ENCODE measurements around the gene P3R3URF.
A peak's percentile ranks its signal among the peaks of the same experiment; 100 is the strongest.

P3R3URF gene

DNA sequence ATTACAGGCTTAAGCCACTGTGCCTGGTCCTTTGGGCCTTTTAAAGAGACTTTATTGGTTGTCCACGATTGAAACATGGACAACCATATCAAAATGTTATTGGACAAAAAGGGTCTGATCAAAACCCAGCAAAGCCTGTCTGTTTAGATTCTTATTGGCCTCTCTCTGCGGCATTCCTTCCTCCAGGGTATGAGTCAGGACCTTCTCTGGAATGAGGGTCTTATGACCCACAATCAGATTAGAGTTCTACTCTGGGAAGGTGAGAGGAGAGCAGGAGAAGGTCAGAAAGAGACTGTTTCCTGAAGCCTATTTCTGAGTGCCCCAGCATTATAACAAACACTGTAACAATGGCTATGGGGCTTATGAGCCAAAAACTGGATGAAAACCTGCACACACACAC is 34.8 kb upstream of the P3R3URF start:
- no peak overlapping the region for H3K27ac ChIP-seq
- no peaks in the 10 kb centered on the region for H4K20me1 ChIP-seq
- H3K4me1 ChIP-seq, result peaks cover 0 to 12% (median 7%) of the 10 kb centered on the region in 10 experiments; a peak in 15 of 20 replicates
- H3K9ac ChIP-seq, result no peak overlapping the region
- H3K4me3 ChIP-seq, result no peak overlapping the region
- H3K9me3 ChIP-seq (replicated peaks in 1 of 11), result peaks cover 0 to 8% (median 0%) of the 10 kb centered on the region in 11 experiments; a peak in 3 of 22 replicates
- no peaks in the 10 kb centered on the region for H3K36me3 ChIP-seq
- H3K4me2 ChIP-seq, result no peak overlapping the region
- H3K27me3 ChIP-seq, result no peaks in the 10 kb centered on the region
- TF ChIP-seq Cebpa-rat (IDR thresholded peaks at IDR 0.05), result no peak

DNA sequence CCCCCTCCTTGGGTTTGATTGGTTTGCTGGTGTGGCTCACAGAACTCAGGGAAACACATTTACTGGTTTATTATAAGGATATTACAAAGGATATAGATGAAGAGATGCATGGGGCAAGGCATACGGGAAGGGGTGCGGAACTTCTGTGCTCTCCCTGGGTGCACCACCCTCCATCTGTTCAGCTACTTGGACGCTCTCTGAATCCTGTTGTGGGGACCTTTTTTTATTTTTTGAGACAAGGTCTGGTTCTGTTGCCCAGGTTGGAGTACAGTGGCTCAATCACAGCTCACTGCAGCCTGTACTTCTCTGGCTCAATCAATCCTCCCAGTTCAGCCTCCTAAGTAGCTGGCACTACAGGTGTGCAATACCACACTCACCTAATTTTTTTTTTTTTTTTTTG is 34.3 kb upstream of the P3R3URF start:
- no peaks in the 10 kb centered on the region for H3K27me3 ChIP-seq
- H3K9me3 ChIP-seq (replicated peaks in 1 of 11), result peaks cover 0 to 3% (median 0%) of the 10 kb centered on the region in 11 experiments; a peak in 3 of 22 replicates
- TF ChIP-seq Cebpa-rat (IDR thresholded peaks at IDR 0.05), result no peak
- H3K4me2 ChIP-seq, result no peak overlapping the region
- no peak overlapping the region for H3K4me3 ChIP-seq
- H3K27ac ChIP-seq, result no peak overlapping the region
- no peak overlapping the region for H3K9ac ChIP-seq
- H3K4me1 ChIP-seq, result peaks cover 0 to 15% (median 12%) of the 10 kb centered on the region in 10 experiments; a peak in 16 of 20 replicates
- no peaks in the 10 kb centered on the region for H4K20me1 ChIP-seq
- H3K36me3 ChIP-seq, result no peaks in the 10 kb centered on the region

DNA sequence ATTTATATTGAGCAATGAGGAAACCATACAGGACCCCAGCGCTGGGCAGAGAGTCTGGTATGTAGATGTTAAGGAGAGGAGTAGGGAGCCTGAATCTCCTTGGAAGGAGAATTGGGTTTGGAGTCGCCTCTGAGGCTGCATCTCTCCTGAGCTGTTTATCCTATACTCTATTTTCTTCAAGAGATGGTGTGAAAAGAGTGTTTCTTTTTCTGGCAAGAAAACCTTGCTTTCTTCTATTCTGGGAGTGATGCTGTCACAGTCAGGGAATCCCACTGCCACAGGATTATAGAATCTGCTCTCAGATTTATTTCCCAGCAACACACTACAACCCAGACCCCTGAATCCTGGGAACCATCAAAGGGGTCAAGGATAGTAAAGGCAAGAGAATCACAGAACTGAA is 30.1 kb upstream of the P3R3URF start:
- no peak overlapping the region for H3K27ac ChIP-seq
- H3K36me3 ChIP-seq, result no peaks in the 10 kb centered on the region
- H3K4me1 ChIP-seq, result peaks cover 25 to 45% (median 40%) of the 10 kb centered on the region in 10 experiments
- no peak overlapping the region for H3K9ac ChIP-seq
- H3K4me3 ChIP-seq, result no peak overlapping the region
- TF ChIP-seq Cebpa-rat (IDR thresholded peaks at IDR 0.05), result no peak
- peaks cover 0 to 18% (median 12%) of the 10 kb centered on the region in 11 experiments; a peak in 15 of 22 replicates for H3K27me3 ChIP-seq
- no peaks in the 10 kb centered on the region for H4K20me1 ChIP-seq
- H3K9me3 ChIP-seq (replicated peaks in 1 of 11), result no peaks in the 10 kb centered on the region
- H3K4me2 ChIP-seq, result 0 out of 22 replicates have a peak overlapping the region, but pooled peaks of 2 of the 11 experiments have one; percentile 33 to 37

GRCh38 chr1:46205791-46206190 is 29.5 kb upstream of the P3R3URF start:
- no peak overlapping the region for H3K4me3 ChIP-seq
- no peaks in the 10 kb centered on the region for H3K9me3 ChIP-seq (replicated peaks in 1 of 11)
- no peaks in the 10 kb centered on the region for H4K20me1 ChIP-seq
- H3K27me3 ChIP-seq, result peaks cover 0 to 18% (median 12%) of the 10 kb centered on the region in 11 experiments; a peak in 15 of 22 replicates
- no peak for TF ChIP-seq Cebpa-rat (IDR thresholded peaks at IDR 0.05)
- H3K4me2 ChIP-seq, result peak overlapping the region in 4 of 11 experiments; percentile 2 to 98 (median 28); a peak in 4 of 22 replicates
- H3K9ac ChIP-seq, result no peak overlapping the region
- no peak overlapping the region for H3K27ac ChIP-seq
- peaks cover 25 to 45% (median 40%) of the 10 kb centered on the region in 10 experiments for H3K4me1 ChIP-seq
- no peaks in the 10 kb centered on the region for H3K36me3 ChIP-seq

DNA sequence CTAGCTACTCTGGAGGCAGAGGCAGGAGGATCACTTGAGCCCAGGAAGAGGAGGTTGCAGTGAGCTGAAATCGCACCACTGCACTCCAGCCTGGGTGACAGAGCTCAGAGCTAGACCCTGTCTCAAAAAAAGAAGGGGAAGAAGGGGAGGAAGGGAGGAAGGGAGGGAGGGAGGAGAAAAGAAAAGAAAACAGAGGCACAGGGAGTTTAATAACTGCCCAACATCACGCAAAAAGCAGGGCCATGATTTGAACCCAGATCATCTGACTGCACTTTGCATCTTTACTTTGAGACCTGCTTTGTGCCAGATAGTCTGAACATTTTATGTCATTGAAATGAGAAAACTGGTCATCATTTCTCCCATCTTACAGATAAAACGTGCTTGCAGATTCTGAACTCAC is 28.9 kb upstream of the P3R3URF start:
- H3K9me3 ChIP-seq (replicated peaks in 1 of 11), result no peaks in the 10 kb centered on the region
- no peaks in the 10 kb centered on the region for H3K36me3 ChIP-seq
- H3K4me1 ChIP-seq, result peaks cover 25 to 45% (median 40%) of the 10 kb centered on the region in 10 experiments
- no peak for TF ChIP-seq Cebpa-rat (IDR thresholded peaks at IDR 0.05)
- H4K20me1 ChIP-seq, result no peaks in the 10 kb centered on the region
- peak overlapping the region in 5 of 11 experiments; percentile 2 to 98 (median 35); a peak in 7 of 22 replicates for H3K4me2 ChIP-seq
- H3K27me3 ChIP-seq, result peaks cover 0 to 18% (median 12%) of the 10 kb centered on the region in 11 experiments; a peak in 15 of 22 replicates
- H3K27ac ChIP-seq, result no peak overlapping the region
- no peak overlapping the region for H3K4me3 ChIP-seq
- H3K9ac ChIP-seq, result no peak overlapping the region

GRCh38 chr1:46204406-46204742 is 28.1 kb upstream of the P3R3URF start:
- H4K20me1 ChIP-seq, result no peaks in the 10 kb centered on the region
- peak overlapping the region; percentile 91 to 99 (median 98) for H3K4me2 ChIP-seq

DNA sequence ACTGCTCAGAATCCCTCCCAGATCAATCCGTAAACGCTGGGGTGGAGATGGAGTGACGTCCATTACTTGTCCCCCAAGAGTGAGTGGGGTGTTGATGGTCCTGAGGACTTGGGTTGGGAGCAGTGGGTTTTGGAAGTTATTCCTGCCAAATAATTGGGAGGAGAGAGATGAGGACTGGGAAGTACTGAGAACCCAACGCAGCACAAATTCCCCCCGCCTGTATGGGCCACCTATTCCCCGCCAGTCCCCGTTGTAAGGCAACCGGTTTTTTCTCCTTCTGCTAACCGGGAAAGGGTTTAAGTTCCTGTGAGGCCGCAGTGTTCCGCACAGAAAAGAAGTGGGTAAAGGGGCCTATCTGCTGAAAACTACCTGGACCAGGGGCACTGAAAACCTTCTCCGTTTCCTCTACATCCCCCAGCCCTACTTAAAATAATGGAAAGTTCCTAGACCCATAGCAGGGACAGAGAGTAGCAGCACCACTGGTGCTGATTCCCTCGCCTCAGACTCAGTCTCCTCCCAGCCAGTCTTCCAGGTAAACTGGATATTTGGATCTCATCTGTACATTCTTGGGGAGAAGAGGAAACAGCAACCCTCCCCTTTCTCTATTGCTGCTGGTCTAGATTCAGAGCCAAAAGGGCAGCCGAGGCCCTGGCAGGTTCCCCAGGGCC is 27.6 kb upstream of the P3R3URF start:
- Histone ChIP-seq H3K9me3 (replicated peaks in 1 of 11) (no peaks in the 10 kb centered on the region), H3K4me1 (peaks cover 31 to 50% (median 42%) of the 10 kb centered on the region in 10 experiments), H3K9ac (peak overlapping the region in 10 of 11 experiments; percentile 54 to 83 (median 71); a peak in 18 of 22 replicates), H3K27ac (peak overlapping the region in 1 of 11 experiments; percentile 26; a peak in 1 of 22 replicates), H3K36me3 (no peaks in the 10 kb centered on the region), H3K4me3 (peak overlapping the region; percentile 54 to 76 (median 69); a peak in 19 of 20 replicates), H3K4me2 (peak overlapping the region; percentile 91 to 99 (median 98)), H4K20me1 (no peaks in the 10 kb centered on the region), H3K27me3 (peaks cover 0 to 18% (median 12%) of the 10 kb centered on the region in 11 experiments; a peak in 15 of 22 replicates)
- TF ChIP-seq Cebpa-rat (IDR thresholded peaks at IDR 0.05), result no peak

More at GRCh38 chr1:46204406-46204742, 28.1 kb upstream of the P3R3URF start:
- Histone ChIP-seq H3K27me3 (peaks cover 0 to 18% (median 12%) of the 10 kb centered on the region in 11 experiments; a peak in 15 of 22 replicates), H3K4me1 (peaks cover 26 to 45% (median 37%) of the 10 kb centered on the region in 10 experiments), H3K9me3 (replicated peaks in 1 of 11) (no peaks in the 10 kb centered on the region), H3K36me3 (no peaks in the 10 kb centered on the region), H3K9ac (peak overlapping the region in 2 of 11 experiments; percentile 75 to 76; a peak in 1 of 22 replicates), H3K27ac (no peak overlapping the region), H3K4me3 (peak overlapping the region in 6 of 10 experiments; percentile 63 to 76 (median 71); a peak in 6 of 20 replicates)
- TF ChIP-seq Cebpa-rat (IDR thresholded peaks at IDR 0.05), result no peak

GRCh38 chr1:46199233-46199749 is 23.0 kb upstream of the P3R3URF start:
- H3K4me3 ChIP-seq, result peak overlapping the region; percentile 67 to 81 (median 76); a peak in 17 of 20 replicates
- peak overlapping the region in 1 of 11 experiments; percentile 76; a peak in 2 of 22 replicates for H3K27ac ChIP-seq
- no peak for TF ChIP-seq Cebpa-rat (IDR thresholded peaks at IDR 0.05)
- no peaks in the 10 kb centered on the region for H3K9me3 ChIP-seq (replicated peaks in 1 of 11)
- H3K9ac ChIP-seq, result peak overlapping the region in 9 of 11 experiments; percentile 84 to 95 (median 86); a peak in 14 of 22 replicates
- peak overlapping the region; percentile 87 to 99 (median 96) for H3K4me2 ChIP-seq
- peaks cover 45 to 63% (median 59%) of the 10 kb centered on the region in 10 experiments for H3K4me1 ChIP-seq
- peaks cover 0 to 17% (median 12%) of the 10 kb centered on the region in 11 experiments; a peak in 15 of 22 replicates for H3K27me3 ChIP-seq
- H4K20me1 ChIP-seq, result no peaks in the 10 kb centered on the region
- peaks cover 10 to 26% (median 16%) of the 10 kb centered on the region in 11 experiments; a peak in 18 of 22 replicates for H3K36me3 ChIP-seq
